HEK293 (cell line): ENCODE data around the gene HAO2.

ENCODE experiments used
- CTCF ChIA-PET: fragments of 350-600 bp; formaldehyde crosslinking; extraction: SDS; loops from one replicate; lab custom pipeline; 2021; ENCODE audit warnings: antibody characterized with exemption; lab: Yijun Ruan, JAX
- POLR2A ChIA-PET: fragments of 300-600 bp; formaldehyde crosslinking; extraction: SDS; loops from one replicate; lab custom pipeline; 2020; ENCODE audit warnings: antibody characterized with exemption, inconsistent platforms; lab: Yijun Ruan, JAX
- H3K27ac ChIP-seq: fragments of 200-500 bp; sonication (Bioruptor generic); 2 replicates; pipeline ENCODE4 v1.5.1; 2014; ENCODE audit warnings: low read depth, low read length, control low read depth, inconsistent platforms; ENCODE audit errors: extremely low read depth
- H3K36me3 ChIP-seq, 2 experiments: fragments of 200-500 bp in 1 of 2; sonication (Bioruptor generic) in 1 of 2; 1 replicate in 1 of 2; 2 replicates in 1 of 2; pipeline ENCODE4 v1.5.1; 2014 to 2017; ENCODE audit warnings: inconsistent platforms in 2 of 2, low read length in 2 of 2; ENCODE audit not compliant: control insufficient read depth in 2 of 2, insufficient read depth in 1 of 2
- H3K4me1 ChIP-seq: fragments of 200-500 bp; sonication (Bioruptor generic); 2 replicates; pipeline ENCODE4 v1.5.1; 2014; ENCODE audit warnings: mild to moderate bottlenecking, low read length, inconsistent platforms; ENCODE audit not compliant: control insufficient read depth, insufficient read depth
- H3K4me3 ChIP-seq: 2 replicates; pipeline ENCODE4 v1.5.1; 2011; ENCODE audit warnings: low read depth, mild to moderate bottlenecking, control low read depth, low read length, moderate library complexity
- H3K9me3 ChIP-seq: fragments of 200-500 bp; sonication (Bioruptor generic); 2 replicates; pipeline ENCODE4 v1.5.1; 2014; ENCODE audit warnings: low read depth, low read length, inconsistent platforms; ENCODE audit not compliant: control insufficient read depth, insufficient read depth
- KLF7 ChIP-seq: fragments of 450-650 bp; formaldehyde crosslinking; IDR thresholded peaks from 2 replicates; pipeline ENCODE4 v1.5.1; 2016; ENCODE audit warnings: missing biosample characterization, missing genetic modification characterization, borderline replicate concordance
- MYNN ChIP-seq: fragments of 450-650 bp; formaldehyde crosslinking; IDR thresholded peaks from 2 replicates; pipeline ENCODE4 v1.5.1; 2016; ENCODE audit warnings: missing biosample characterization, missing genetic modification characterization, borderline replicate concordance
- PBX3 ChIP-seq: sonication (generic); formaldehyde crosslinking; IDR thresholded peaks from 2 replicates; pipeline ENCODE4 v1.8.1; 2022; ENCODE audit warnings: mild to moderate bottlenecking, moderate library complexity, missing genetic modification reagents
- ZBTB1 ChIP-seq: fragments of 450-650 bp; formaldehyde crosslinking; IDR thresholded peaks from 2 replicates; pipeline ENCODE4 v1.5.1; 2016; ENCODE audit warnings: missing biosample characterization, missing genetic modification characterization
- ZBTB10 ChIP-seq: fragments of 450-650 bp; formaldehyde crosslinking; IDR thresholded peaks from 2 replicates; pipeline ENCODE4 v1.5.1; 2016; ENCODE audit warnings: missing biosample characterization, missing genetic modification characterization
- ZBTB26 ChIP-seq: fragments of 450-650 bp; formaldehyde crosslinking; optimal IDR thresholded peaks from 2 replicates; pipeline ENCODE3; 2016; ENCODE audit warnings: missing biosample characterization, mild to moderate bottlenecking, missing genetic modification characterization
- ZBTB44 ChIP-seq: fragments of 450-650 bp; IDR thresholded peaks from 2 replicates; pipeline ENCODE4 v1.5.1; 2018; ENCODE audit warnings: missing biosample characterization, mild to moderate bottlenecking, missing genetic modification characterization
- ZNF132 ChIP-seq: fragments of 450-650 bp; formaldehyde crosslinking; IDR thresholded peaks from 2 replicates; pipeline ENCODE4 v1.5.1; 2017; ENCODE audit warnings: missing biosample characterization, missing genetic modification characterization, borderline replicate concordance
- ZNF148 ChIP-seq: fragments of 450-650 bp; formaldehyde crosslinking; IDR thresholded peaks from 2 replicates; pipeline ENCODE4 v1.5.0; 2017; ENCODE audit warnings: missing biosample characterization, missing genetic modification characterization, borderline replicate concordance
- ZNF18 ChIP-seq: fragments of 450-650 bp; formaldehyde crosslinking; IDR thresholded peaks from 2 replicates; pipeline ENCODE4 v1.5.1; 2016; ENCODE audit warnings: missing biosample characterization, missing genetic modification characterization
- ZNF184 ChIP-seq: fragments of 450-650 bp; IDR thresholded peaks from 2 replicates; pipeline ENCODE4 v1.5.1; 2018; ENCODE audit warnings: missing biosample characterization, mild to moderate bottlenecking, missing genetic modification characterization
- ZNF19 ChIP-seq: fragments of 450-650 bp; formaldehyde crosslinking; IDR thresholded peaks from 2 replicates; pipeline ENCODE4; 2016; ENCODE audit warnings: missing biosample characterization, missing genetic modification characterization, low read depth
- ZNF239 ChIP-seq: fragments of 450-650 bp; formaldehyde crosslinking; IDR thresholded peaks from 2 replicates; pipeline ENCODE4 v1.5.1; 2016; ENCODE audit warnings: missing biosample characterization, missing genetic modification characterization
- ZNF266 ChIP-seq: fragments of 450-650 bp; formaldehyde crosslinking; IDR thresholded peaks from 2 replicates; pipeline ENCODE4 v1.5.1; 2016; ENCODE audit warnings: missing biosample characterization, missing genetic modification characterization, low read depth
- ZNF302 ChIP-seq: fragments of 450-650 bp; formaldehyde crosslinking; IDR thresholded peaks from 2 replicates; pipeline ENCODE4 v1.5.1; 2016; ENCODE audit warnings: missing biosample characterization, missing genetic modification characterization, low read depth
- ZNF488 ChIP-seq: fragments of 450-650 bp; formaldehyde crosslinking; IDR thresholded peaks from 2 replicates; pipeline ENCODE4 v1.5.1; 2016; ENCODE audit warnings: missing biosample characterization, missing genetic modification characterization
- ZNF585B ChIP-seq: fragments of 450-650 bp; formaldehyde crosslinking; IDR thresholded peaks from 2 replicates; pipeline ENCODE4 v1.5.1; 2016; ENCODE audit warnings: missing biosample characterization, missing genetic modification characterization
- ZNF610 ChIP-seq: fragments of 450-650 bp; formaldehyde crosslinking; IDR thresholded peaks from 2 replicates; pipeline ENCODE4 v1.5.1; 2016; ENCODE audit warnings: missing biosample characterization, missing genetic modification characterization, borderline replicate concordance
- ZNF768 ChIP-seq: fragments of 450-650 bp; formaldehyde crosslinking; IDR thresholded peaks from 2 replicates; pipeline ENCODE4 v1.5.1; 2018; ENCODE audit warnings: missing biosample characterization, mild to moderate bottlenecking, missing genetic modification characterization
- ZSCAN18 ChIP-seq: fragments of 450-650 bp; formaldehyde crosslinking; IDR thresholded peaks from 2 replicates; pipeline ENCODE4 v1.5.1; 2016; ENCODE audit warnings: missing biosample characterization, missing genetic modification characterization

The HAO2 gene

GRCh38 chr1:119338757-119339156 lies 29.8 kb upstream of the HAO2 start:
- CTCF ChIA-PET, result no interaction called here

GRCh38 chr1:119340861-119341261 lies 27.7 kb upstream of the HAO2 start:
- H3K27ac ChIP-seq, result no peak overlapping the region
- no peak overlapping the region for H3K4me3 ChIP-seq
- H3K4me1 ChIP-seq, result no peaks in the 10 kb centered on the region
- ChIA-PET POLR2A (no interaction called here), CTCF (no interaction called here)
- no peaks in the 10 kb centered on the region for H3K36me3 ChIP-seq
- H3K9me3 ChIP-seq, result no peaks in the 10 kb centered on the region
- no peak for TF ChIP-seq ZNF184 (tag by site-specific recombination)
- no peak for TF ChIP-seq ZNF585B (tag by site-specific recombination)
- TF ChIP-seq PBX3, result no peak
- TF ChIP-seq KLF7 (tag by site-specific recombination), result no peak
- TF ChIP-seq ZBTB44 (tag by site-specific recombination), result no peak
- no peak for TF ChIP-seq ZBTB10 (tag by site-specific recombination)
- TF ChIP-seq ZNF18, result no peak

More at GRCh38 chr1:119338757-119339156, 29.8 kb upstream of the HAO2 start:
- H3K36me3 ChIP-seq, result no peaks in the 10 kb centered on the region
- no peak overlapping the region for H3K4me3 ChIP-seq
- H3K4me1 ChIP-seq, result no peaks in the 10 kb centered on the region
- H3K27ac ChIP-seq, result no peak overlapping the region
- TF ChIP-seq ZBTB1 (tag by site-specific recombination), result no peak
- TF ChIP-seq ZBTB26 (tag by site-specific recombination), result no peak
- TF ChIP-seq ZSCAN18 (tag by site-specific recombination), result no peak
- no peak for TF ChIP-seq ZNF488 (tag by site-specific recombination)
- no peak for TF ChIP-seq ZNF266
- no peak for TF ChIP-seq ZNF610 (tag by site-specific recombination)
- no peak for TF ChIP-seq ZNF768 (tag by site-specific recombination)
- no peak for TF ChIP-seq MYNN (tag by site-specific recombination)
- TF ChIP-seq ZNF302, result no peak
- TF ChIP-seq ZNF132 (tag by site-specific recombination), result no peak
- no peak for TF ChIP-seq ZNF19 (tag by site-specific recombination)
- TF ChIP-seq ZNF239 (tag by site-specific recombination), result no peak
- no peak for TF ChIP-seq ZNF148 (tag by site-specific recombination)
- TF ChIP-seq, all 188 proteins: peak for 0
- POLR2A ChIA-PET, result no interaction called here
- no peaks in the 10 kb centered on the region for H3K9me3 ChIP-seq
